GM19452 (cell line): ENCODE measurements around the gene KYNU.
"Not testable (repeated sequence)": the region's sequence is repeated elsewhere in the genome, so short reads cannot be mapped to it uniquely, and the experiment has no call there.

Experiments used
- ATAC-seq: cut with Tn5 transposase; IDR thresholded peaks from one replicate; pipeline ENCODE4 v1.9.1; 2021; ENCODE audit not compliant: unreplicated experiment

The KYNU gene

DNA sequence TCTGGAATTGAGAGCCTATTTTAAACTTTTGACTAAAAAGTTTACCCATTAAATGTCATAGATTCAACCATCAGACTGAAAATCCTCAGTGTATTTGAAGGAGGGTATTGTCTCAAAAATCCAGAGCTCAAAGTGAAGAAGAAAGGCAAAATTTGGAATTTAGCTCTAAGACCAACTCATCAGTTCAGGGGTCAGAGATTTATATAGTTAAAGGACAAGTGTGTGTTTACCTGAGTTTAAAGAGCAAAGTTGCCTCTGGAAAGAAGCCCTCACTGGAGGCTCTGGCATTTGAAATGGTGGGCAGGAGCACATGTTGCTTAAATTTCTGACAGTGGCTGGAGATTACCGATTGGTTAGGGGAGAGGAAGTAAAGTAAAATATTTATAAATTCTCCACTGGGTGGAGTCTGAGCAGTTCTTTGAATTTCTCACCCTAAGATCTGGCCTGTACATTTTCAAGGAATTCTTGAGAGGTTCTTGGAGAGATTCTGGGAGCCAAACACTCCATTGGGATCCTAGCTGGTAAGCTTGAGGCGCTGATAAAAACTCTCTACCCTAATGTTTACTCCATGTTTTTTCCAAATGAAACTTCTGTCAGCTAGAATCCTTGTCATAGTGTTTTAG lies at the start of gene KYNU:
TSS of gene KYNU (plus strand) at position 449 of the 623 bp plus-strand sequence. CDS start 7,704 bp downstream, outside the sequence.
- ATAC-seq, result peak; percentile 48

DNA sequence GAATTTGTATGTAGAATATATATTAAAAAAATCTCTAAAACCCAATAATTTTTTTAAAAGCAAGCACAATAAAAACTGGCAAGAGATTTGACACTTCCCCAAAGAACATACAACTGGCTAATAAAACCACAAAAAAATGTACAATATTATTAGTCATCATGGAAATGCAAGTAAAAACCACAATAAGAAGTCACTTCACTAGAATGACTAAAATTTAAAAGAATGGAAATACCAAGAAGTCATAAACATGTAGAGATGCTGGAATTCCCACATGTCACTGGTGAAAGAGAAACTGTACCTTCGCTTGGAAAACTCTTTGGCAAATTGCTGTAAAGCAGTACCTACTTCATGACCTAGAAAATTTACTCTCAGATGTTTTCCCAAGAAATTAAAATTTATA lies 43.4 kb upstream of the KYNU start:
- ATAC-seq, result no peak

DNA sequence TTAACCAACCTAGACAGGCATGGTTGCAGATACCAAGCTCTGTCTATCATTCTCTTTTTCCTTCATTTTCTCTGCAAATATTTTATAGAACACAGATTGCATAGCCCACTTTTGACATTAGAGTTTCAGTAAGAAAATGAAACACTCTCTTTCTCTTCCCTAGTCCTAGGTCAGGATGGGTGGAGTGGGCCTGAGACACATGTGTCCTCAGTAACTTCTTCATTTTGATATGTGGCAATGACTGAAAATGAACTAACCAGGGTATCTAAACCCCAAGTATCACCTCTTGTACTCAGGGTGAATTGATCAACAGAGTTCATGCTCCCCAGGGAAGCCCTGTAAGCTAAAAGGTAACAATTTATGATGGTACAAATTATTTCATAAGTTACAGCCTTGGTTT lies 37.0 kb upstream of the KYNU start:
- no peak for ATAC-seq

DNA sequence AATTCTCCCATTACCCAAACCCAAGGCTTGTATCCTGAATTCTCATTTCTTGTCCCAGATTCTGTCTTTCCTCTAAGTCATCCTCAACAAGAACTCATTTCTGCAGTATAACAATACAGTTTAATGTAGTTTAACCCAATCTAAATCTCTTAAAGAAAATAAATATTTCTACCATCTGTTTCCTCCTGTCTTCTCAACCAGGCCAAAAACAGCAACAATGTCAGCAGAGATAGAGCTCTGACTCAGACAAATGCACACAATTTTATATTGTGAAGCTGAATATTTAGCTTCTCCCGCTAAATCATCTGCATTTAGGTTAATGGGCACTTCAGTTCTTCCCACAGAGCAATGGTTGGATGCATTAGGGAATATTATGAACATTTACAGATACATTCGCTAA lies 35.7 kb upstream of the KYNU start:
- no peak for ATAC-seq

DNA sequence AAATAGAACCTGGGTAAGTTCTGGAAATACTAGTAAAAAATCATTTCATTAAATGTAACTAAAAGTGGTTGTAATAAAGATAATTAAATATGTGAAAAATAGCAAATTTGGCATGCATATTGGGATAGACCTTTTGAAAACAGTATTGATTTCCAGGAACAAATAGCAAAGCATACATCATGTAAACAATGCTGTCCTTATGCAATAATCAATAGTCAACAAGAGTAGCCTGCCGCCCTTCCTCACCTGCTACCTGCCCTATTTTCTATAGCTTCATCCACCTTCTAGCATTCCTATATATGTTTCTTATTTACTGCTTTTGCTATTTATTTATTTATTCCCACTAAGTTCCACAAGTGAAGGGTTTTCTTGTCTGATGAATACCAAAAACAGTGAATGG lies 35.1 kb upstream of the KYNU start:
- ATAC-seq, result no peak

DNA sequence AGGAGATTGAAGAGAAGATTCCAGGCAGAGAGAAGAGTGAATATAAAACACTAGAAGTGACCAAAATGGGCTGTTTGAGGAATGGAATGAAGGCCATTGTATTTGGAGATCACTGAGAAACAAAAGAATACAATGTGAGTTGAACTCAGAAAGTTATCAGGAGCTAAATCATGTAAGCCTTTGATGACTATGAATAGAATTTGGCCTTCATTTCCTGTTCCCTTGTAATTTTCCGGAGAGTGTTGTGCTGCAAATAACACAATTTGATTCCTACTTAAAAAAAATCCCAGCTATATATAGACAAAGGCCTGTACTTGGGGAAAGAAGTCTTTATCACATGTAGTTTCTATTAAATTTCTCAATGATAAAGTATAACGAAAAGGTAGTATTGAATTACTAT lies 33.7 kb upstream of the KYNU start:
- ATAC-seq, result no peak

DNA sequence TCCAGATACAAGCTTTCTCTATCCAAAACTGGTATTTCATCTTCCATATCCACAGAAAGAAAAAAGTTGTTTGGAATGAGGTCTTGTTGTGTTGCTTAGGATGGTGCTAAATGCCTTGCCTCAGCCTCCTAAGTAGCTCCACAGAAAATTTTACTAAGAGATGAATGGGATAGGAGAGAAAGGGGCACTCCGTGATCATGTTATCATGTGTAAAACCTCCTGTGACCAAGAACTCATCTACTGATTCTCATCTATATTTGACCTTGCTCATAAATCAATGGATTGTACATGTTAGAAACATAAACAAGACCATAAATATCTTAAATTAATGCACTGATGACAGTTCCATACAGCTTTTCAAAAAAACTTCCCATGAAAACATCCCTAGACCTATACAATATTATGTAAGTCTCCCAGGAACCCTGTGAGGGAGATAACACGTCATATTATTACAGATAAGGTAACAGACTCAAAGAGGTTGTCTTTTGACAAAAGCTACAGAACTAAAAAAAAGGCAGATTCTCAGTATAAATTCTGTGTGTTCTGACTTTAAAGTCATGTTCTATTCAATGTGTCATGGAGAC lies 29.3 kb upstream of the KYNU start:
- ATAC-seq, result no peak

DNA sequence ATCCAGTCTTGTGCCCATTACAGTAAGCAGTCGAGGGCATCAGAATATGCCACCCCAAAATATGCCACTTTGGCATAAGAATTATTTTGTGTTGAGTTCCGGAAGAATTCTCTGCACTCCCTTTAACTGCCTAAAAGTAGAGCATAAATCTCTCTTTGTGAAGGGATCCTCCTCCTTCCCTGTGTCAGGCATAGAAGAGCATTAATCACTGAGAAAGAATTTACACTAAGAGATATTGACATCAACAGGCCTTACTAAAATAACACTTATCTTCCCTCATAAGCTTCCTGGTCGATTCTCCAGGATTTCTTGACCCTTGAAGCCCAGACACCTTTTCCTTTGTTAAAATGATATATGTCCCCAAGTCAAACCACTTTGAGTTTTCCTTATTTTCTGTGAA lies 27.6 kb upstream of the KYNU start:
- ATAC-seq, result no peak

DNA sequence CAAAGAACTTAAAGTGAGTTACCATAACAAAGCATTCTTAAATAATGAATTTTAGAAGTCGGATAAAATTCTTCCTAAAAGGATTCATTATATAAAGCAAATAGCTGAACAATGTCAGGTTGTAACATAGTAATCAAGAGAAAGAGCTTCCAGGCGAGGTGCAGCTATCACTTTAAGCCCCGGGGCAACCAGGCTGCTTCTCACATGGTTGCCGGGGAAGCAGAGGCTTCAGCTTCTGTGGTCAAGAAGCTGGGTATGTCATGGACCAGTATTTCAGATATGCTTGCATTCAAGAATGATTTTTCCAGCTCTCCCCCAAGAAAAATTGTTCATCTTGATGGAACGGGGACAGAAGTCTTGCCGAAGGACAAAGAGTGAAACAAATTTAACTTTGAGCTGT lies 23.6 kb upstream of the KYNU start:
- ATAC-seq, result no peak

DNA sequence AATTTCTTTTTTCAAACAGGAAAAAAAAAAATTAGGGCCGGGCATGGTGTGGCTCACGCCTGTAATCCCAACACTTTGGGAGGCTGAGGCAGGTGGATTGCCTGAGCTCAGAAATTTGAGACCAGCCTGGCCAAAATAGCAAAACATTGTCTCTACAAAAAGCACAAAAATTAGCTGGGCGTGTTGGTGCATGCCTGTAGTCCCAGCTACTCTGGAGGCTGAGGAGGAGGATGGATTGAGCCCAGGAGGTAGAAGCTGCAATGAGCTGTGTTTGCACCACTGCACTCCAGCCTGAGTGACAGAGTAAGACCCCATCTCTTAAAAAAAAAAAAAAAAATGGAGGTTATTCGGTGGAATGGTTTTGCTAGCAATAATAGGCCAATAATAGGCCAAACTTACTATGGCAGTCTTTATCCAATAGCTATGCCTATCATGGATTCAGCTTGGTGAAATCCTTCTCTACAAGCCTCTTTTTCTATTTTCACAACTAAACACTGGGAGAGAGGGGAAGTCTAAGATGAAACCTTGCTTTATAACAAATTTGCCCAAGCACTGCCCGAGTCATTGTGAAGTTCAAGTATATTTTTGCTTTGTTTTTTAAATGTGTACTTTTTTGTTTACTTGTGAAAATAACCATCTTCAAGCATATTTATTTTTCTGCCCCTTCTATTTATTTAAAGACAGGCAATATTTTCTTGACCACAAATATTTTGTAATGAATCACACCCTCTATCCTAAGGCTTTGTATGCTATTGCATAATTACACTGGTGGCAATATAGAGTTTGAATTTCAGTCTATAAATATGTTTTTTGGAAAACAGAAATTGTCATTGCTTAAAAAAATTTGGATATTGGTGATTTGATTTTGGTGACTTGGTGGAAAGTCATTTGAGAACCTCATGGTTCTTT lies 20.0 kb upstream of the KYNU start:
- ATAC-seq, result no peak

DNA sequence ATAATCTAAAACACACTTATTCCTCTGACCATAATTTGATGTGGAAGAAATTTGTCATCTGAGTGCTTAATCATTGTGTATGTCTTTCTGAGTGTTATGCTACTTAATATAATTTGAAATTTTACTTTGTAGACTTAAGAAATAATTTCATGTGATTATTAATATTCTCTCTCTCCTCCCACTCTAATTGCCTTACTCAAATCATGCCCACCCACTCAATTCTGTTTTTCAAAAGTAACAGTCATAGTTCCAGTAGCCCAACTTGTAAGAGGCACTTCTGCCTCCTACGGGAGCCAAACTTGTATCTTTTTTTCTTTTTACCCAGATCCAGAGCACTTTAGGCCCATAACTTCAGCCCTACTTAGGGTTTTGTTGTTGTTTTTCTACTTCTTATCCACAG lies 18.5 kb upstream of the KYNU start:
- no peak for ATAC-seq

DNA sequence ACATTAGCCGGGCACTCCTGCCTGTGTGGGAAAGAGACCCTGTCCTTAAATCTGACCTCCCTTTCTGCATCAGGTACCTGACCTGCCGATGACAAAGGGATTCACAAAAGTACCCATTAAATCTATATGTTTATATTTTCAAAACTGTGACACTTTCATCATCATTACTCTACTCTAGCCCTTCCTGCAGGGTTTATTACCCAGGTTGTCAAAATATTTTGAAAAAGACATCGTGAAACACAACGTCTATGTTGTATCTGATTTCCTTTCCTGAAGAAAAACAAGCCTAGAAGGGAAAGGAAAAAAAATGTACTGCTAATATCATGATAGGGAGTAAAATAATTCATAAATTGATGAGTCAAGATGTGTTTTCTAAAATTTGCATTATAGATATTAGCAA lies 15.2 kb upstream of the KYNU start:
- ATAC-seq, result no peak

DNA sequence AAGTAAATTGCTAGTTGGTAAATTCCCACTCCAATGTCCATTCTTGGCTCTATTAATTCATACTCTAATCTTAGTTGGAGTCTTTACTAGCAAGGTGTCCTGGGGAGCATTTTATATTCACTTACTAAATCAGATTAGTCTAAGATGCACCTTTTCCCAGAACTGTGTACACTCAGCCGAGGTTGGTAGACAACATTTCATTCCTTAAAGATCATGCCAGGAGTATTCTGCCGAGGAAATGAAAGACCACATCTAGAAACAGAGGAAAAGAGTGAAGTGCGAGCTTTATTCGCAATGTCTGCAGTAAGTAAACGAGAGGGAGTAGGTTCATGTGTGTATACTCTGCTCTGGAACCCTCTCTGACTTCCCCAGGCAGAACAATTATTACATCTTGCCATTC lies 14.6 kb upstream of the KYNU start:
- ATAC-seq, result no peak

DNA sequence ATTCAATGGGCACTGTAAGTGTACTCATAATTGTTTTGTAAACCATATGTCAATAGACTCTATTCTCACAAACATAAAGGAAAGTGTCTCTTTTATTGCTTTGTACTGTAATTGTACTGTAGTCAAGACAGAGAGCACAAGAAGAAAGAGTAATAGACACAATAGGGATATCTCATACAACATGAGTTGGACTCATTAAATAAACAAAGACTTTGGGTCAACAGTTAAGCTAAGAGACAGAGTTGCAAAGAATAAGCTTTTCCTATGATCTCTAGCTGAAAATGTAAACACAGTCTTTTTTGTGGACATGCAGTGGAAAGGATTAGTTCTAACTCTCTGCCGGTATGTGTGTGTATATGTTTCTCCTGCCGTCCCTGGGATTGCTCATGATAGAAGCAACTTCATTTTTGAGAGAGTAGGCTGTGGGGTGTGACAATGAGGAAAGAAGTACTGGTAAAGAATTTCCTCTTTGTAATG lies 13.9 kb upstream of the KYNU start:
- ATAC-seq, result no peak

DNA sequence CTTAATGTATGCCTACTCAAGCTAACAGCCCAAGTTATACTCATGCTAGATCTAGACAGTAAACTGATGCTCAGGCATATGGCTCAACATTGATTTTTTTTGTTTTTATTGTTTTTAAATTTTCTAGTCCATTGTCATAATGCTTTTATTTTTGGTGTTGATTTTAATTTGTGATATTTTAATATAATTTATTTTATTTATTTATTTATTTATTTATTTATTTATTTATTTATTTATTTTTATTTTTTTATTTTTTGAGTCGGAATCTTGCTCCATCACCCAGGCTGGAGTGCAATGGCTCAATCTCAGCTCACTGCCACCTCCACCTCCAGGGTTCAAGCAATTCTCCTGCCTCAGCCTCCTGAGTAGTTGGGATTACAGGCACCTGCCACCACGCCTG lies 12.9 kb upstream of the KYNU start:
- not testable (repeated sequence) for ATAC-seq

DNA sequence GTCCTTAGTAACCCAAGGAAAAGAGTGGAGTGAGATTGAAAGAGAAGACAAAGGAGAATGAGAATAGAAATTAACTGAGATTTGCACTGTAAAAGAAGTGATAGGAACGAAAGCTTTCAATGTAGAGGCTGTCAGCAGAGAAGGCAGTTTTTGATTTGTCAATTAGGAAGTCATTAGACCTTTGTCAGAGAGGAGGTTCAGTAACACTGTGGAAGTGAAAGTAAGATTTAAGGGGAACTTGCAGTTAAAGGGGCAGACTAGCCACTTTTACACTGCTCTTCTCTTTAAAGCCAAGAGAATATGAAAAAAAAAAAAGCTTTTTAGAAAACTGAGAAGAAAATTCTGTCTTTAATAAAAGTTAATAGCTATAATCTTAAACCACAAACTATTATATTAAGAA lies 11.5 kb upstream of the KYNU start:
- ATAC-seq, result peak; percentile 92

DNA sequence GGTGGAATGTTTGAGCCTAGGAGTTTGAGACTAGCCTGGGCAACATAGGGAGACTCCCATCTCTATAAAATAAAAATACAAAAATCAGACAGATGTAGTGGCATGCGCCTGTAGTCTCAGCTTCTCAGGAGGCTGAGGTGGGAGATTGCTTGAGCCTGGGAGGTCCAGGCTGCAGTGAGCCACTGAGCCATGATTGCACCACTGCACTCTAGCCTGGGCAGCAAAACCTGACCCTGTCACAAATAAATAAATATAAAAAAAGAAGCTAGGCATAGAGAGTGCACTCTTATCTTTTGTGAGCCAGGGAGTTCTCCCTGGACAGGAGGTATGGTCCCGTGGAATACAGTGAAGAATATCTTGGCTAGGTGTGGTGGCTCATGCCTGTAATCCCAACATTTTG lies 11.0 kb upstream of the KYNU start:
- ATAC-seq, result peak; percentile 19

DNA sequence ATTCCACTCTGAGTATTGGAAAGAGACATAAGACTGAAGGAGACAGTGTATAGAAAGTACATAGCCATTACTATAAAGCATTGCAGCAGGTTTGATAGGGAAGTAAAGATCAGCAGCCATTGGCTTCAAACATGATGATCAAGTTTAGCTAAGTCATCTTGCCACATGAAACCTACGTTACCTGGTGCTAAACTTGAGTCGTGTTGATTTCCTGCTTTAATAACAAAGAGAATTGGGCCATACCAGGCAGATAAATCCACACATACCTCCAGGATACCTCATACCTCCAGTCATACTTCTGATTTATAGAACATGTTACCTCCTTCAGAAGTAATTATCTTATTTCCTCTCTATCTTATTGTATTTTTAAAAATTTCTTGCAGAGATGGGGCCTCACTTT lies 10.3 kb upstream of the KYNU start:
- ATAC-seq, result no peak

DNA sequence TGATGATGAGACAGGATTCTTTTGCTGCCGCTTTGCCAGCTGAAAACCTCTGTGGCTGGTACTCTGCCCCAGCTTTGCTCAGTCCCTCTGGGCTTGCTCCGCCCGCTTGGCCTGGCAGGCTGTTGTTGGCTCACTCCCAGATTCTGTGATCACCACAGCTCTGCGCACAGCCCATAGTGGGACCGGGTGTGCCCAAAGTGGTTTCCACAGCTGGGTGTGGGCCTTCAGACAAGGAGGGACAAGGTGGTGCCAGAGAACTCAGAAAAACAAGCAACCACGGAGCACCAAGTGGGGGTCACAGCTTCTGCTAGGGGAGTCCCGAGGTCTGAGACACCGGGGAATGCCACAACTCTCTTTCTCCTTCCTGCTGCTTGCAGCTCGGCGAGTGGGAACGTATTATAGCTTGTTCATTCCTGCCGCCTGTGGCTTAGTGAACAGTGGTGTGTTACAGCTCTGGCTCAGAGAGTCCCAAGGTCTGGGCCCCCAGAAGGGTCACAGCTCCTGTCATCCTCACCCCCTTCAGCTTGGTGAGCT lies 9.2 kb upstream of the KYNU start:
- peak; percentile 26 for ATAC-seq

DNA sequence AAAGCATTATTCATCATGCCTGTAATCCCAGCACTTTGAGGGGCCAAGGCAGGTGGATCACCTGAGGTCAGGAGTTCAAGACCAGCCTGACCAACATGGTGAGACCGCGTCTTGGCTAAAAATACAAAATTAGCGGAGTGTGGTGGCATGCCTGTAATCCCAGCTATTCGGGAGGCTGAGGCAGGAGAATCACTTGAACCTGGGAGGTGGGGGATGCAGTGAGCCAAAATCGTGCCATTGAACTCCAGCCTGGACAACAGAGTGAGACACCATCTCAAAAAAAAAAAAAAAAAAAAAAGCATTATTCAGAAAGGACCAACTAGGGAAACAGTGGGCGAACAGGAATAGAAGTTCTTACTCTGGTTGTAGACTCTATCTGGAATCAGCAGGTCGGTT lies 8.4 kb upstream of the KYNU start:
- not testable (repeated sequence) for ATAC-seq

DNA sequence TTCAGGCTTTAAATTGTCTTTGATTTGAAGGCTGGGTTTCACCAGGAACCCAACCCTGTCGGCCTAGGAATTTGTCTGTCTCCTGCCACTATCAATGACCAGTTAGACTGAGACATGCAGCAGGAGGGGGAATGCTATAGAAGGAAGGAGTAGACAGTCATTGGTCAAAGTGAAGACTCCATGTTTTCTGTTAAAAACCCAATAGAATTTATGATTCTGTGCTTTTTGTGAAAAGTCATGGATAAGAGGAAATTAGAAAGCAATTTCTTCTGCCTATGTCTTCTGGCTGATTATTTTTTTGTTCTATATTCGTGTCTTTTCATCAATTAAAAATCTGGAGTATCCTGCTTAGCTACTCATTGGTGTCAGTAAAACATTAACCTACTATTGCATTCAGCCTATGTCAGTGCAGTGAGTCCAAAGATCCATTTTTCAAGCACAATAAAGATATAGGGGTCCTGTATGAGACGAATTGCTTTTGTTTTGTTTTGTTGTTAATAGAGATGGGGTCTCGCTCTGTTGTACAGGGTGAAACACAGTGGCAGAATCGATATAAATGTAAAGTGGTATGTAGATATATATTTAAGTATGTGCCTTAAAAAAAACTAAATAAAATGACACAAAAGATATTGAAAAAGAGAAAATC lies 7.9 kb upstream of the KYNU start:
- no peak for ATAC-seq
